ENCODE measurements around the gene EDEM2. TPM values are rescaled to one million over a fixed set of nuclear protein-coding genes. Genes with fewer than 3 reads are reported as not detected.
"Not testable (repeated sequence)": the region's sequence is repeated elsewhere in the genome, so short reads cannot be mapped to it uniquely, and the experiment has no call there.

Gene EDEM2
- polyA plus RNA-seq, 3 donors, result 39.5 to 86.1 (median 75.6) TPM

DNA sequence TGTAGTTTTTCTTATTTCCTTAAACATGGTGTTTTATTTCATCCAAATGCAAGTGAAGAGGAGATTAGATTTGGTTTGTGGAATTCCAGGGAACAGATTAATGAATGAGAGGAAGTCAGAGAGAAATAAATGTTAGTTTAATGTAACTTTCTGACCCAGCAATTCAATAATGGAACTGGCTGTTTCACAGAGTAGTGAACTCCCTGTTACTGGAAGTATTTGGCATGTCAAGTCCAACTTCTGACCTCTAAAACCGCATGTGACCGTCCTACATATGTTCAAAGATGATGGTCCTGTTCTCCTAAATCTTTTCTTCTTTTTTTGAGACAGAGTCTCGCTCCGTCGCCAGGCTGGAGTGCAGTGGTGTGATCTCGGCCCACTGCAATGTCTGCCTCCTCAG lies 43.4 kb upstream of the EDEM2 start:
- H3K4me3 Mint-ChIP-seq, result no peak overlapping the region
- peaks cover 0 to 6% of the 10 kb centered on the region in 2 donors for H3K36me3 Mint-ChIP-seq
- Histone ChIP-seq H4K20me1 (ENCODE audit: insufficient read depth, low read length) (no peaks in the 10 kb centered on the region), H3K27ac (ENCODE audit: low read depth in 1 of 2, low read length in 2 of 2) (no peak overlapping the region), H3K79me2 (ENCODE audit: insufficient read depth, low read length) (no peaks in the 10 kb centered on the region), H3K4me2 (replicated peaks; ENCODE audit: extremely low read depth, low read length, poor library complexity, severe bottlenecking) (no peak overlapping the region), H3K27me3 (ENCODE audit: control insufficient read depth in 2 of 2, insufficient read depth in 2 of 2, low read length in 2 of 2) (no peaks in the 10 kb centered on the region), H3K9ac (ENCODE audit: insufficient read depth, low read length, poor library complexity, severe bottlenecking) (no peak overlapping the region), H3K36me3 (replicated peaks in 1 of 2; ENCODE audit: control insufficient read depth in 1 of 2, insufficient read depth in 2 of 2, low read length in 2 of 2) (no peaks in the 10 kb centered on the region), H3K9me3 (replicated peaks in 1 of 2; ENCODE audit: control insufficient read depth in 1 of 2, insufficient read depth in 1 of 2, low read length in 2 of 2) (peaks cover 3% of the 10 kb centered on the region in 2 donors), H3K4me1 (ENCODE audit: control insufficient read depth in 1 of 2, insufficient read depth in 2 of 2, low read length in 2 of 2) (no peaks in the 10 kb centered on the region), H3K4me3 (replicated peaks in 1 of 3; ENCODE audit: low read depth in 2 of 3, low read length in 3 of 3) (no peak overlapping the region), H2AFZ (ENCODE audit: insufficient read depth, low read depth, low read length, poor library complexity, severe bottlenecking) (no peak overlapping the region)
- 97% methylated on average over 5 of the region's 6 CpGs for WGBS (ENCODE audit: insufficient coverage)
- no peak for DNase-seq
- intact Hi-C loops (cut with micrococcal nuclease), result no loop called here
- H3K9me3 Mint-ChIP-seq, result peaks cover 3 to 11% (median 5%) of the 10 kb centered on the region in 7 donors
- H3K4me1 Mint-ChIP-seq, result no peaks in the 10 kb centered on the region
- H3K27me3 Mint-ChIP-seq (ENCODE audit: low read depth in 3 of 3), result peaks cover 0 to 4% (median 0%) of the 10 kb centered on the region in 3 donors
- TF ChIP-seq, protein P1, sequence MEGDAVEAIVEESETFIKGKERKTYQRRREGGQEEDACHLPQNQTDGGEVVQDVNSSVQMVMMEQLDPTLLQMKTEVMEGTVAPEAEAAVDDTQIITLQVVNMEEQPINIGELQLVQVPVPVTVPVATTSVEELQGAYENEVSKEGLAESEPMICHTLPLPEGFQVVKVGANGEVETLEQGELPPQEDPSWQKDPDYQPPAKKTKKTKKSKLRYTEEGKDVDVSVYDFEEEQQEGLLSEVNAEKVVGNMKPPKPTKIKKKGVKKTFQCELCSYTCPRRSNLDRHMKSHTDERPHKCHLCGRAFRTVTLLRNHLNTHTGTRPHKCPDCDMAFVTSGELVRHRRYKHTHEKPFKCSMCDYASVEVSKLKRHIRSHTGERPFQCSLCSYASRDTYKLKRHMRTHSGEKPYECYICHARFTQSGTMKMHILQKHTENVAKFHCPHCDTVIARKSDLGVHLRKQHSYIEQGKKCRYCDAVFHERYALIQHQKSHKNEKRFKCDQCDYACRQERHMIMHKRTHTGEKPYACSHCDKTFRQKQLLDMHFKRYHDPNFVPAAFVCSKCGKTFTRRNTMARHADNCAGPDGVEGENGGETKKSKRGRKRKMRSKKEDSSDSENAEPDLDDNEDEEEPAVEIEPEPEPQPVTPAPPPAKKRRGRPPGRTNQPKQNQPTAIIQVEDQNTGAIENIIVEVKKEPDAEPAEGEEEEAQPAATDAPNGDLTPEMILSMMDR (IDR thresholded peaks at IDR 0.05), result no peak
- H3K27ac Mint-ChIP-seq, result no peak overlapping the region

DNA sequence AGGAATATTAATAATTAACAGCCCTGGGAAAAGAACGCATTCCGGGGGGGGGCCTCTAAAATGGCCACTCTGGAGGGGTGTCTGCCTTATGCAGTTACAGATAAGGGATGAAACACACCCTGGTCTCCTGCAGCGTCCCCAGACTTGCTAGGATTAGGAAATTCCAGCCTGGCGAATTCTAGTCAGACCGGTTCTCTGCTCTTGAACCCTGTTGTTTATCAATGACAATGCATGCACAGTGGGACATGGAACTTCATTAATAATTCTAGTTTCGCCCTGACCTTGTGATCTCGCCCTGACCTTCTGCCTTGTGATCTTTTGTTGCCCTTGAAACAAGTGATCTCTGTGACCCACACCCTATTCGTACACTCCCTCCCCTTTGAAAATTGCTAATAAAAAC lies 42.1 kb upstream of the EDEM2 start:
- H3K4me1 Mint-ChIP-seq; H3K4me3 ChIP-seq (replicated peaks in 1 of 3; ENCODE audit: low read depth in 2 of 3, low read length in 3 of 3); H3K9me3 ChIP-seq (replicated peaks in 1 of 2; ENCODE audit: control insufficient read depth in 1 of 2, insufficient read depth in 1 of 2, low read length in 2 of 2); H2AFZ ChIP-seq (ENCODE audit: insufficient read depth, low read depth, low read length, poor library complexity, severe bottlenecking); H3K4me2 ChIP-seq (replicated peaks; ENCODE audit: extremely low read depth, low read length, poor library complexity, severe bottlenecking); H3K27me3 Mint-ChIP-seq (ENCODE audit: low read depth in 3 of 3); H3K9me3 Mint-ChIP-seq; DNase-seq; H3K27ac ChIP-seq (ENCODE audit: low read depth in 1 of 2, low read length in 2 of 2); intact Hi-C loops (cut with micrococcal nuclease); H4K20me1 ChIP-seq (ENCODE audit: insufficient read depth, low read length); H3K9ac ChIP-seq (ENCODE audit: insufficient read depth, low read length, poor library complexity, severe bottlenecking); H3K79me2 ChIP-seq (ENCODE audit: insufficient read depth, low read length); H3K27ac Mint-ChIP-seq; H3K4me1 ChIP-seq (ENCODE audit: control insufficient read depth in 1 of 2, insufficient read depth in 2 of 2, low read length in 2 of 2); H3K4me3 Mint-ChIP-seq; H3K27me3 ChIP-seq (ENCODE audit: control insufficient read depth in 2 of 2, insufficient read depth in 2 of 2, low read length in 2 of 2); H3K36me3 Mint-ChIP-seq; H3K36me3 ChIP-seq (replicated peaks in 1 of 2; ENCODE audit: control insufficient read depth in 1 of 2, insufficient read depth in 2 of 2, low read length in 2 of 2): not testable (repeated sequence)
- WGBS (ENCODE audit: insufficient coverage), result 98% methylated on average over 6 of the region's 8 CpGs

All from CD14-positive monocyte (primary cell).